Right atrium auricular region (tissue), 2 donors: ENCODE measurements around the gene NIT2. TPM values are rescaled to one million over a fixed set of nuclear protein-coding genes. Genes with fewer than 3 reads are reported as not detected.

Experiments
- DNase-seq: peaks from one replicate; pipeline ENCODE4 v3.0.0-alpha.2; 2019; ENCODE audit warnings: low spot score
- H3K27ac ChIP-seq, 2 donors: fragments of 200-600 bp; sonication (generic); 1 replicate in 1 of 2; 2 replicates in 1 of 2; pipeline ENCODE4 v1.5.1; 2016 to 2019
- H3K27me3 ChIP-seq, 2 donors: fragments of 200-600 bp; sonication (generic); one replicate each; pipeline versions ENCODE4 v1.5.1 to v1.6.0; 2017 to 2019
- H3K36me3 ChIP-seq: fragments of 200-600 bp; sonication (generic); one replicate; pipeline ENCODE4 v1.5.1; 2016
- H3K4me1 ChIP-seq, 2 donors: fragments of 200-600 bp; sonication (generic); one replicate each; pipeline versions ENCODE4 v1.5.1 to v1.6.0; 2017 to 2019
- H3K4me3 ChIP-seq, 2 donors: fragments of 200-600 bp; sonication (generic); 1 replicate in 1 of 2; 2 replicates in 1 of 2; pipeline ENCODE4 v1.5.1; 2017 to 2019; ENCODE audit warnings: mild to moderate bottlenecking in 1 of 2, moderate library complexity in 1 of 2
- H3K9me3 ChIP-seq, 2 donors: fragments of 200-600 bp; sonication (generic); one replicate each; pipeline ENCODE4 v1.5.1; 2019
- CTCF ChIP-seq, 2 donors: fragments of 200-600 bp; sonication (generic); IDR thresholded peaks; one replicate each; pipeline ENCODE4 v1.5.1; 2019; ENCODE audit warnings: antibody characterized with exemption in 2 of 2
- total RNA-seq, 2 donors: library from RNA; depleted of rRNA; stranded (reverse); fragments of >200 nt; gene quantifications; one replicate each; pipeline ENCODE4 v1.1.0, GENCODE V29; 2016

The NIT2 gene
- total RNA-seq, 2 donors from 2014 or later = 12.3 to 15.4 TPM

DNA sequence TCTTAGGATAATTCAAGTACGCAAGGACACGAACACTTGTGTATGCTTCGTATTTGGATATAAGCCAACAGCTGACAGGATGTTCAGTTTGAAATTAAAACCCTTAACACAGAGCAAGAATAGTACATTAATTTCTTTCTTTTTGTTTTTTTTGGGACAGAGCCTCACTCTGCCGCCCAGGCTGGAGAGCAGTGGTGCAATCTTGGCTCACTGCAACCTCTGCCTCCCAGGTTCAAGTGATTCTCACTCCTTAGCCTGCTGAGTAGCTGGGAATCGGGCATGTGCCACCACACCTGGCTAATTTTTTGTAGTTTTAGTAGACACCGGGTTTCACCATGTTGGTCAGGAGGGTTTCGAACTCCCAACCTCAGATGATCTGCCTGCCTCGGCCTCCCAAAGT is 33.9 kb downstream of the NIT2 start:
- Histone ChIP-seq H3K27me3 (no peaks in the 10 kb centered on the region), H3K36me3 (peaks cover 80% of the 10 kb centered on the region), H3K27ac (no peak overlapping the region), H3K4me1 (no peaks in the 10 kb centered on the region), H3K4me3 (no peak overlapping the region), H3K9me3 (no peaks in the 10 kb centered on the region)
- no peak for TF ChIP-seq CTCF (IDR thresholded peaks at IDR 0.05)
- no peak for DNase-seq

DNA sequence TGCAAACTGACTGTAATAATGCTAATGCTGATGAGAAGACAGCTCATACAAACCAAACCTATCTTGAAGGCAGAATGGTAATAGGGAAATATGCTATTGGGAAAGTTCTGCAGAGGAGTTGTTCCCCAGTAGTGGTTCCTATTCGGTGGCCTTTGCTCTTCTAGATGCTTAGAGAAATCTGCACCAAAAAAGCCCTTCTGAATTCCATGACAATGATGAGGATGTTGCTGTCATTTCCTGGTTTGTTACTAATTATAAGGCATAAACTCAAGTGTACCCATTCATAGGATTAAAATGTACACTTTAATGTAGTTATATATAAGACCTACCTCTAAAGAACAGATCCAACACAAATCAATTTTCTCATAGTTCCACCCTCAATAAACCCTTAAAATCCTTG is 36.2 kb downstream of the NIT2 start:
- H3K9me3 ChIP-seq = no peaks in the 10 kb centered on the region
- peaks cover 56% of the 10 kb centered on the region for H3K36me3 ChIP-seq
- H3K27me3 ChIP-seq = no peaks in the 10 kb centered on the region
- H3K4me1 ChIP-seq = no peaks in the 10 kb centered on the region
- no peak for DNase-seq
- no peak for TF ChIP-seq CTCF (IDR thresholded peaks at IDR 0.05)
- H3K4me3 ChIP-seq = no peak overlapping the region
- H3K27ac ChIP-seq = no peak overlapping the region

GRCh38 chr3:100374521-100374920 is 40.0 kb downstream of the NIT2 start:
- H3K27me3 ChIP-seq = no peaks in the 10 kb centered on the region
- H3K27ac ChIP-seq = no peak overlapping the region
- no peaks in the 10 kb centered on the region for H3K4me1 ChIP-seq
- peaks cover 56% of the 10 kb centered on the region for H3K36me3 ChIP-seq
- no peak for DNase-seq
- no peak for TF ChIP-seq CTCF (IDR thresholded peaks at IDR 0.05)
- no peak overlapping the region for H3K4me3 ChIP-seq
- H3K9me3 ChIP-seq = no peaks in the 10 kb centered on the region

- Histone ChIP-seq H3K4me1 (no peaks in the 10 kb centered on the region), H3K27ac (no peak overlapping the region), H3K27me3 (no peaks in the 10 kb centered on the region), H3K9me3 (no peaks in the 10 kb centered on the region), H3K36me3 (peaks cover 66% of the 10 kb centered on the region), H3K4me3 (no peak overlapping the region)
- no peak for DNase-seq
- no peak for TF ChIP-seq CTCF (IDR thresholded peaks at IDR 0.05)
These were observed 41.7 kb downstream of the NIT2 start for GRCh38 chr3:100376301-100376700.

DNA sequence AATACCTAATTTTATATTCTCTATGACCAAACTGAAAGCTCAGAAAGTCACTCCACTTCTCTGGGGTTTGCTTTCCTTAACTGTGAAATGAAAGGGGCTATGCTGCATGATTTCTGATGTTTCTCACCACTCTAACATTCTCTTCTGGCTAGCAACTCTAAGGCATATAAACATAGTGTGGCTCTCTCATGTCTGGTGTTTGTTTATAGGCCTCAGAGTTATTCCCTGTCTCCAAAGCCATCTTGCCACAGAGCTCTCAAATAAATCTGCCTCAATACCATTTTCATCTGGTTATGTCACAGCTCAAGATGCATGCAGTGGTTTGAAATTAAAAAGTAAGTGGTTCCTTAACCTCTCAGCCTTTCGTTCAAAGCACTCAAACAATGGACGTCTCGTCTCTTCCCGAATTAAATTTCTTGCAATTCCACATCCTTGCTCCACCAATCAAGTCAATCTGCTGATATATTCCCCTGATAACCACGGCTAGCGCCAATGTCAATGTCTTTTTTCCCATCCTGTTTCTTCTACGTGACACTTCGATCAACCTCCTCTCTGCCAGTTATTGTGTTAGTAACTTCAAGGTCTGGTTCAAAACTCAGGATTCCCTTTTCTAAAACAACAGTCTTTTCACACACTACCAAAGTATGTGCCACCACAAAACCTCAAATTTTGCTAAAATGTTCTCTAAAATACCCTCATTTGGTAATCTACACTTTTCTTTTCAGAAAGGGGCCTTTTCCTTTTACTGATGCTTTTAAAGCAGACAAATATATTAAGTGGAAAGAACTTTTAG is 50.4 kb downstream of the NIT2 start:
- Histone ChIP-seq H3K27ac (no peak overlapping the region), H3K36me3 (peaks cover 51% of the 10 kb centered on the region)

More for the DNA sequence above, 50.4 kb downstream of the NIT2 start:
- H3K9me3 ChIP-seq = peaks cover 0 to 11% of the 10 kb centered on the region in 2 donors
- H3K27me3 ChIP-seq = no peaks in the 10 kb centered on the region
- H3K4me1 ChIP-seq = no peaks in the 10 kb centered on the region
- no peak for DNase-seq
- no peak for TF ChIP-seq CTCF (IDR thresholded peaks at IDR 0.05)
- no peak overlapping the region for H3K4me3 ChIP-seq
